HUES6 (cell line): ENCODE measurements around the gene PARD3B.

Source experiments
- H3K27ac ChIP-seq: 2 replicates; pipeline ENCODE4 v1.7.0; 2013; ENCODE audit warnings: low read depth, mild to moderate bottlenecking, low read length, inconsistent platforms
- H3K27me3 ChIP-seq: 2 replicates; pipeline ENCODE4 v1.6.1; 2013; ENCODE audit warnings: low read length; ENCODE audit not compliant: control insufficient read depth, insufficient read depth
- H3K36me3 ChIP-seq: 2 replicates; pipeline ENCODE4 v1.6.1; 2013; ENCODE audit warnings: low read length; ENCODE audit not compliant: control insufficient read depth, insufficient read depth
- H3K4me1 ChIP-seq: 2 replicates; pipeline ENCODE4 v1.6.1; 2013; ENCODE audit warnings: low read length; ENCODE audit not compliant: control insufficient read depth, insufficient read depth
- H3K4me3 ChIP-seq: 2 replicates; pipeline ENCODE4 v1.5.1; 2013; ENCODE audit warnings: low read depth, low read length
- H3K9ac ChIP-seq: one replicate; pipeline ENCODE4 v1.6.1; 2013; ENCODE audit warnings: mild to moderate bottlenecking, low read length
- H3K9me3 ChIP-seq: 2 replicates; pipeline ENCODE4 v1.6.1; 2013; ENCODE audit warnings: low read depth, low read length; ENCODE audit not compliant: control insufficient read depth, insufficient read depth

PARD3B gene

GRCh38 chr2:205128726-205129125 lies 583.5 kb downstream of the PARD3B start:
- H3K9ac ChIP-seq = no peak overlapping the region
- peaks cover 11% of the 10 kb centered on the region for H3K4me1 ChIP-seq
- no peak overlapping the region for H3K4me3 ChIP-seq
- H3K27ac ChIP-seq = no peak overlapping the region
- H3K27me3 ChIP-seq = no peaks in the 10 kb centered on the region
- H3K9me3 ChIP-seq = no peaks in the 10 kb centered on the region
- H3K36me3 ChIP-seq = no peaks in the 10 kb centered on the region

DNA sequence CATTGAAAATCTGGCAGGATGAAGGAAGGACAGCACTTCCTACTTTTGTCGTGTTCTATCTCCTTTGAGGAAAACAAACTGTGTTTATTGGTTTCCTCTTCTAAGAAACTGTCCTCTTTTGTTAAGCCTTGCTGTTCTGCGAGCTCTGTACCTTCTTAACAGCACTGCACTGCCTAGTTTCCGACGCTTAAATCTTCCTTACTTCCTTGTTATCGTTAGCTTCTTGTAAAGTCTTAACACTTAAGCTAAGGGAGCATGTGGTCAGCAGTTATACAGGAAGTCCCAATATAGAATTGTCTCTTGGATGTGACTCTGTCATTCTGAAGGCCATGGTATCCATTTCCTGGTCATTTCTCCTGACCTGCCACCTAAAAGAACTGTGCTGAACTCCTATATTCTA lies 584.3 kb downstream of the PARD3B start:
- Histone ChIP-seq H3K4me3 (no peak overlapping the region), H3K9ac (no peak overlapping the region), H3K9me3 (no peaks in the 10 kb centered on the region), H3K4me1 (peaks cover 11% of the 10 kb centered on the region), H3K36me3 (no peaks in the 10 kb centered on the region), H3K27ac (no peak overlapping the region), H3K27me3 (no peaks in the 10 kb centered on the region)

- Histone ChIP-seq H3K9me3 (no peaks in the 10 kb centered on the region), H3K27ac (no peak overlapping the region), H3K4me3 (no peak overlapping the region), H3K36me3 (no peaks in the 10 kb centered on the region), H3K9ac (no peak overlapping the region), H3K4me1 (peaks cover 11% of the 10 kb centered on the region), H3K27me3 (no peaks in the 10 kb centered on the region)
These were observed 585.0 kb downstream of the PARD3B start for GRCh38 chr2:205130111-205130829.

- peaks cover 11% of the 10 kb centered on the region for H3K4me1 ChIP-seq
- no peak overlapping the region for H3K4me3 ChIP-seq
- H3K36me3 ChIP-seq = no peaks in the 10 kb centered on the region
- no peak overlapping the region for H3K27ac ChIP-seq
- H3K9me3 ChIP-seq = no peaks in the 10 kb centered on the region
- H3K27me3 ChIP-seq = no peaks in the 10 kb centered on the region
- H3K9ac ChIP-seq = no peak overlapping the region
These were observed 588.3 kb downstream of the PARD3B start for GRCh38 chr2:205133544-205133943.

DNA sequence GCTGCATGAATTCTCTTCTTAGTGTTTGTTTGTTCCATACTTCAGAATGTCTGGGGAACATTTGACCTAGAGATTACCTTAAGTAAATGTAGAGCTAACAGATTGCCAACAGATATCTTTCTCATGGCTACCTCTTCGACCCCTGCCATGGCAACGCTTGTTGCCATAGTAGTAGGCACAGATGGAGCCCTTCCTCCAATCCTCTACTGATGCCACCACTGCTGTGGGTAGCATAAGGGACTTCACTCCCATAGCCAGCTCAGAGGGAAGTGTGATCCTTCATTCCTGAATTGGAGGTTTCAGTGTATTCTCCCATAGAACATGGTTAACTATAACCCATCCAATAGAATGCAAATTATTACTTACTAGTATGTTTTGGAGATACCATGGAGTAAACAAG lies 593.5 kb downstream of the PARD3B start:
- Histone ChIP-seq H3K9ac (no peak overlapping the region), H3K4me1 (peaks cover 17% of the 10 kb centered on the region), H3K36me3 (no peaks in the 10 kb centered on the region), H3K9me3 (no peaks in the 10 kb centered on the region), H3K27ac (no peak overlapping the region), H3K27me3 (no peaks in the 10 kb centered on the region), H3K4me3 (no peak overlapping the region)

DNA sequence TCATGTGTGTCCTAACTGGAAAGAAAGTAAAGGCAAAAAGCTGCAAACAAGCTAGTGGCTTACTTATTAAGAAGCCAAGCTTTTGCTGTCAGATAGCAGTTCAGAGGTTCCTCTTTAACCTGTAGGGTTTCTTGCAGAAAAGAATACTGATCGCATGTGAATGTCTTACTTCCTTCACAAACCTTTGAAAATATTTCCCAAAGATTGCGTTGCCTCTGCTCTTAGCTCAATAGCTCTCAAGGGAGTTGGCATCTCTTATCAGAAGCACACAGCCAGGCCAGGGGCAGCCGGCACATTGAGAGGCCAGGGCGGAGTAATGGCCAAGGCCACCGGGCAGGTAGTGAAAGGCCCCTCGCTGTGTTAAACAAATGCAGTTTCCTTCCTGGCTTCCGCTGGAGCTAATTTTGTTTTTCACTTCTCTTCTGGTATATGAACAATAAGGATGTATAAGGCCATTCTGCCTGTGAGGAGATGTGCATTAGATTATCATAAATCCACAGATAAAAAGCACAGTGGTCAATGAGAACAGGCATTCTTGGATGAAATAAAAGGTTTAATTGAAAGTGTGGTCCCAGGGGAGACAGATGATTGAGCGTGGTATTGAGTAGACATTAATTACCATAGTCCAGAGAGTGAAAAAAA lies 594.7 kb downstream of the PARD3B start:
- Histone ChIP-seq H3K4me1 (peaks cover 17% of the 10 kb centered on the region), H3K4me3 (no peak overlapping the region; the same call in 1 of the 2 replicates), H3K9ac (no peak overlapping the region), H3K9me3 (0 out of 2 replicates have a peak, but pooled peaks cover 3% of the 10 kb centered on the region), H3K27ac (no peak overlapping the region), H3K36me3 (no peaks in the 10 kb centered on the region), H3K27me3 (no peaks in the 10 kb centered on the region)

GRCh38 chr2:205141381-205141780 lies 596.1 kb downstream of the PARD3B start:
- Histone ChIP-seq H3K9me3 (0 out of 2 replicates have a peak, but pooled peaks cover 3% of the 10 kb centered on the region), H3K27ac (no peak overlapping the region), H3K27me3 (no peaks in the 10 kb centered on the region), H3K4me1 (peaks cover 17% of the 10 kb centered on the region), H3K4me3 (no peak overlapping the region), H3K9ac (no peak overlapping the region), H3K36me3 (no peaks in the 10 kb centered on the region)

DNA sequence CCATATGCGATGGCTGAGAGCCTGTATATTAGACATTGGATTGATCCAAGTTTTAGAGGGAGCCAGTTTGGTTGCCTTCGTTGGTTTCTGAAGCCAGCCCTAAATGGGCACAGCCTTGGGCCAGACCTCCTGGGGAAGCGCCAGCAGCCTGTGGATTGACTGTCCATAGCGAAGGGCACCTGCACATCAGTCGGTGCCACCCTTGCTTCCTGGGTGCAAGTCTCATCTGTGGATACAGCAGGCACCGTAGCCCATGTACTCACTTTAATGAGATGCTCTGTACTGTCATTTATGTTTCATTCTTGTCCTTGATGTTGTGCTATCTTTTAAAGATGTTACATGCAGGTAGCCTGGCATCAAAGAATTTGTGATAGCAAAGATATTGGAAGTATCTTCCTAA lies 600.6 kb downstream of the PARD3B start:
- H3K27ac ChIP-seq = no peak overlapping the region
- no peaks in the 10 kb centered on the region for H3K27me3 ChIP-seq
- no peaks in the 10 kb centered on the region for H3K36me3 ChIP-seq
- no peak overlapping the region for H3K4me3 ChIP-seq
- no peak overlapping the region for H3K9ac ChIP-seq
- H3K9me3 ChIP-seq = 0 out of 2 replicates have a peak, but pooled peaks cover 3% of the 10 kb centered on the region
- H3K4me1 ChIP-seq = peaks cover under 1% of the 10 kb centered on the region; the same call in 1 of the 2 replicates

- Histone ChIP-seq H3K27ac (no peak overlapping the region), H3K4me3 (no peak overlapping the region), H3K27me3 (no peaks in the 10 kb centered on the region), H3K4me1 (no peaks in the 10 kb centered on the region), H3K9me3 (0 out of 2 replicates have a peak, but pooled peaks cover 3% of the 10 kb centered on the region), H3K36me3 (no peaks in the 10 kb centered on the region), H3K9ac (no peak overlapping the region)
These were observed 603.5 kb downstream of the PARD3B start for GRCh38 chr2:205148755-205149154.

DNA sequence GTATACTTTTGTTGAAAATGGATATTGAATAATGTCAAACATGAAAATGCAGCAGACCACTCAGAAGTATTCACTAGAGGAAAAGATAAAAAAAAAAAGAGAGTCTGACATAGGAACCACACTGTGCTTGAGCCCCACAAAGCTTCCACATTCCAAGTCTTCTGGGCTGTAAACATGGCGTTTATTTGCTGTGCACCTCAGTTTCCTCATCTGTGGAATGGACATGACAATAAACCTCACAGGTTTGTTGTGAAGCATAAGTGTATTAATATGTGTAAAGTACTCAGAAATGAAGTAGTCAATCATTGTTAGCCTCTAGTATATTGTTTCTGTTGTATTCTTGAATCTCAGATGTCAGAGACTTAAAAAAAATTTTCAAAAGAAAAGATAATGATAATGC lies 611.2 kb downstream of the PARD3B start:
- no peak overlapping the region for H3K9ac ChIP-seq
- H3K36me3 ChIP-seq = no peaks in the 10 kb centered on the region
- no peaks in the 10 kb centered on the region for H3K27me3 ChIP-seq
- H3K4me3 ChIP-seq = no peak overlapping the region
- H3K9me3 ChIP-seq = no peaks in the 10 kb centered on the region
- no peaks in the 10 kb centered on the region for H3K4me1 ChIP-seq
- no peak overlapping the region for H3K27ac ChIP-seq

DNA sequence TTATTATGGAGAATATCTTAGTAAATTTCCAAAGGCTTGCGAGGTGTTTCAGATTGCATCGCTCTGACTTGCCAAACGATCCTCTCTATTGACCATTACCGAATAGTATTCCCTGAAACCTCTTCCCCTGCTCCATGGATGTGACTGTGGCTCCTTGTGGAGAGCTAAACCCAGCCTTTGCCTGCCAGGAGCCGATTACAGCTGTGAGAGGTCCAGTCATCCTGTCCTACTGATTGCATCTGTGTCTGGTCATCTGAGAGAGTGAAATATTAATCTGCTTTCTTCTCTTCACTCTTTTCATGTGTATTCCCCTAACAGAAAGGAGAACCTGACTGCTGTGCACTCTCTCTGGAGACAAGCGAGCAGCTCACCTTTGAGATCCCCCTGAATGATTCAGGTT lies 613.1 kb downstream of the PARD3B start:
- H3K36me3 ChIP-seq = no peaks in the 10 kb centered on the region
- no peaks in the 10 kb centered on the region for H3K27me3 ChIP-seq

More for the DNA sequence above, 613.1 kb downstream of the PARD3B start:
- H3K27ac ChIP-seq = no peak overlapping the region
- H3K9me3 ChIP-seq = no peaks in the 10 kb centered on the region
- no peak overlapping the region for H3K9ac ChIP-seq
- no peaks in the 10 kb centered on the region for H3K4me1 ChIP-seq
- H3K4me3 ChIP-seq = no peak overlapping the region
